Endothelial cell of umbilical vein (primary cell): ENCODE measurements around the gene HSPA12A. TPM values are rescaled to one million over a fixed set of nuclear protein-coding genes. Genes with fewer than 3 reads are reported as not detected.

Experiments used
- BruUV-seq: library from RNA; stranded (reverse); fragments of 400-500 nt; replicated peaks from 2 replicates; lab custom pipeline; 2021; lab: Mats Ljungman, UMichigan
- CTCF ChIA-PET: fragments of 300-600, 350-600 bp; sonication (Branson Sonifier 250); formaldehyde crosslinking; loops from one replicate; lab custom pipeline; 2021; ENCODE audit warnings: antibody characterized with exemption, inconsistent platforms; lab: Charles Lee
- POLR2A ChIA-PET: fragments of 300-600, 350-600 bp; sonication (Branson Sonifier 250); formaldehyde crosslinking; loops from one replicate; lab custom pipeline; 2021; ENCODE audit warnings: antibody characterized with exemption, inconsistent platforms; lab: Charles Lee
- DNase-seq: peaks from one replicate; pipeline ENCODE4 v3.0.0-alpha.2; 2011; ENCODE audit warnings: low read depth, low spot score
- FAIRE-seq: peaks from 2 replicates; lab custom pipeline; 2011; peaks lifted over from hg19 to GRCh38; lab: Jason Lieb, UNC
- H2AFZ ChIP-seq: 2 replicates; pipeline ENCODE4 v1.6.0; 2012; ENCODE audit warnings: low read depth, low read length, control low read depth, inconsistent platforms
- H3K27ac ChIP-seq: 2 replicates; pipeline ENCODE4 v1.5.1; 2011; ENCODE audit warnings: low read depth, mild to moderate bottlenecking, control low read depth, low read length, moderate library complexity; ENCODE audit not compliant: insufficient read depth
- H3K27me3 ChIP-seq, 2 experiments: 2 replicates each; pipeline versions ENCODE4 v1.6.0 to v1.6.1; 2011; ENCODE audit warnings: low read length in 2 of 2, mixed read lengths in 1 of 2; ENCODE audit not compliant: control insufficient read depth in 2 of 2, insufficient read depth in 2 of 2
- H3K36me3 ChIP-seq, 2 experiments: 2 replicates in 1 of 2; 3 replicates in 1 of 2; pipeline ENCODE4 v1.5.1; 2011; ENCODE audit warnings: low read length in 2 of 2, mild to moderate bottlenecking in 1 of 2, moderate library complexity in 1 of 2; ENCODE audit not compliant: control insufficient read depth in 2 of 2, insufficient read depth in 2 of 2; ENCODE audit errors: extremely low read depth in 1 of 2
- H3K4me1 ChIP-seq: 3 replicates; pipeline ENCODE4 v1.5.1; 2011; ENCODE audit warnings: mild to moderate bottlenecking, low read length; ENCODE audit not compliant: control insufficient read depth, insufficient read depth; ENCODE audit errors: extremely low read depth
- H3K4me2 ChIP-seq: 2 replicates; pipeline ENCODE4 v1.6.1; 2011; ENCODE audit warnings: low read length, control low read depth, mixed read lengths; ENCODE audit not compliant: insufficient read depth
- H3K4me3 ChIP-seq, 3 experiments: fragments of 200-600 bp in 1 of 3; sonication (generic), shearing (Covaris generic) in 1 of 3; replicated peaks in 1 of 3; 2 replicates each; pipeline ENCODE4 v1.5.1; 2011 to 2016; ENCODE audit warnings: control low read depth in 3 of 3, low read length in 3 of 3, mild to moderate bottlenecking in 2 of 3, inconsistent platforms in 1 of 3, low read depth in 1 of 3, moderate library complexity in 1 of 3; ENCODE audit not compliant: insufficient read depth in 1 of 3
- H3K79me2 ChIP-seq: 2 replicates; pipeline ENCODE4 v1.6.0; 2012; ENCODE audit warnings: low read length, inconsistent platforms; ENCODE audit not compliant: control insufficient read depth, insufficient read depth
- H3K9ac ChIP-seq: replicated peaks from 2 replicates; pipeline ENCODE3; 2011; ENCODE audit warnings: low read length, control low read depth; ENCODE audit not compliant: insufficient read depth; ENCODE audit errors: extremely low read depth
- H3K9me1 ChIP-seq: replicated peaks from 3 replicates; pipeline ENCODE4 v1.6.0; 2011; ENCODE audit warnings: mild to moderate bottlenecking, low read length; ENCODE audit not compliant: control insufficient read depth, insufficient read depth; ENCODE audit errors: extremely low read depth
- H3K9me3 ChIP-seq: replicated peaks from 2 replicates; pipeline ENCODE4 v1.5.1; 2012; ENCODE audit warnings: low read length, inconsistent platforms; ENCODE audit not compliant: control insufficient read depth, insufficient read depth
- H4K20me1 ChIP-seq: replicated peaks from 2 replicates; pipeline ENCODE3; 2011; ENCODE audit warnings: mild to moderate bottlenecking, low read length; ENCODE audit not compliant: control insufficient read depth, insufficient read depth; ENCODE audit errors: extremely low read depth
- CTCF ChIP-seq, 2 donors: IDR thresholded peaks; 1 replicate in 1 of 2; 2 replicates in 1 of 2; pipeline ENCODE4 v1.5.1; 2011; ENCODE audit warnings: low read length in 2 of 2, mild to moderate bottlenecking in 2 of 2, moderate library complexity in 2 of 2, control low read depth in 1 of 2, inconsistent platforms in 1 of 2, low read depth in 1 of 2; ENCODE audit not compliant: insufficient read depth in 1 of 2; ENCODE audit errors: extremely low read depth in 1 of 2
- EZH2 ChIP-seq: IDR thresholded peaks from 2 replicates; pipeline ENCODE4 v1.6.1; 2012; ENCODE audit warnings: borderline replicate concordance, low read depth, mild to moderate bottlenecking, moderate library complexity, low read length, inconsistent platforms; ENCODE audit not compliant: severe bottlenecking
- FOS ChIP-seq: IDR thresholded peaks from 2 replicates; pipeline ENCODE4 v1.6.1; 2011; ENCODE audit warnings: mild to moderate bottlenecking, low read length, moderate library complexity, borderline replicate concordance; ENCODE audit not compliant: insufficient read depth
- GATA2 ChIP-seq: IDR thresholded peaks from 2 replicates; pipeline ENCODE4 v1.7.0; 2011; ENCODE audit warnings: low read depth, mild to moderate bottlenecking, moderate library complexity, mixed read lengths, low read length; ENCODE audit not compliant: insufficient read length, insufficient read depth
- JUN ChIP-seq: IDR thresholded peaks from 2 replicates; pipeline ENCODE4 v1.6.1; 2011; ENCODE audit warnings: borderline replicate concordance, low read depth; ENCODE audit not compliant: insufficient read length, insufficient read depth
- MAX ChIP-seq: IDR thresholded peaks from 2 replicates; pipeline ENCODE4 v1.6.1; 2011; ENCODE audit not compliant: insufficient read depth, insufficient read length
- MYC ChIP-seq: IDR thresholded peaks from one replicate; pipeline ENCODE4 v1.6.1; 2011; ENCODE audit warnings: mild to moderate bottlenecking, low read depth, low read length
- POLR2A ChIP-seq: IDR thresholded peaks from 2 replicates; pipeline ENCODE4 v1.6.1; 2012; ENCODE audit warnings: low read depth, mild to moderate bottlenecking, control low read depth, low read length
- POLR2AphosphoS5 ChIP-seq: IDR thresholded peaks from 2 replicates; pipeline ENCODE4 v1.6.1; 2012; ENCODE audit warnings: low read depth, mild to moderate bottlenecking, control low read depth, low read length, moderate library complexity; ENCODE audit not compliant: insufficient read depth
- dilution Hi-C: fragments of 300-500 bp; cut with MboI; formaldehyde crosslinking; loops from one replicate; pipeline ENCODE4 v1.15.0; 2019; ENCODE audit warnings: low sequenced_read_pairs; ENCODE audit not compliant: extremely low pct_ligation_motif_present
- intact Hi-C: fragments of 100-400 bp; cut with micrococcal nuclease; formaldehyde crosslinking; loops from one replicate; pipeline ENCODE4 v1.10.0; 2022
- polyA plus RNA-seq, 4 experiments: library from polyadenylated mRNA; depleted of rRNA in 3 of 4; stranded (reverse) in 3 of 4; unstranded in 1 of 4; fragments of >200 nt; gene quantifications; 2 replicates each; pipeline versions ENCODE4 v1.2.1 to v1.2.3, GENCODE V29; 2011 to 2012; ENCODE audit warnings: missing spikeins in 1 of 4
- total RNA-seq: library from RNA; stranded (reverse); gene quantifications from 2 replicates; pipeline ENCODE4 v1.2.3, GENCODE V29; 2021

The HSPA12A gene
- total and polyA plus RNA-seq, 2 donors (not counting 3 experiments of a cell fraction or from before 2014, with no cell fraction given), result 0.22 to 0.29 TPM

DNA sequence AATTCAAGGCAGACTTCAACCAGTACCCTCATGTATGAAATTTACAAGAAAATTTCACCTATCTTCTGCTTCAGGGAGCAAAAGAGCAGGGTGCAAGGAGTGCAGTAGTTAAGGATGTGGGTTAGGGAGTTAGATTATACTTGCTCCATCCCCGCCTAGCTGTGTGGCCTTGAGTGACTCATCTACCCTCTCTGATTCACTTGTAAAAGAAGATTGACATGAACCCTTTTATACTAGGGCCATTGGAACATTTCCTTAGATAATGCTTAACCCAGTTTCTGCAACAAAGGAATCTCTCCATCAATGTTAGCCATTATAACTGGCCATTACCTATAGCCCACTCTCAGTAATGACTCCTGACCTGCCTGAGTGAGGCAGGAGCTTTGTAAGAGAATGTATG is 10.2 kb upstream of the HSPA12A start:
- Histone ChIP-seq H3K27me3 (no peaks in the 10 kb centered on the region), H3K36me3 (no peaks in the 10 kb centered on the region)

More for the DNA sequence above, 10.2 kb upstream of the HSPA12A start:
- Histone ChIP-seq H3K27ac (no peak overlapping the region), H3K9me1 (no peaks in the 10 kb centered on the region), H4K20me1 (no peaks in the 10 kb centered on the region), H3K4me2 (no peak overlapping the region), H3K79me2 (no peaks in the 10 kb centered on the region), H3K4me1 (no peaks in the 10 kb centered on the region), H2AFZ (no peak overlapping the region), H3K9ac (no peak overlapping the region), H3K9me3 (no peaks in the 10 kb centered on the region), H3K4me3 (no peak overlapping the region)
- no peak for TF ChIP-seq CTCF (IDR thresholded peaks at IDR 0.05; ENCODE audit: extremely low read depth in 1 of 2, insufficient read depth in 1 of 2, low read depth in 1 of 2, low read length in 2 of 2)
- no peak for TF ChIP-seq JUN
- no peak for TF ChIP-seq POLR2A
- TF ChIP-seq MAX, result no peak
- no peak for TF ChIP-seq MYC
- no peak for TF ChIP-seq POLR2AphosphoS5
- no peak for TF ChIP-seq GATA2
- TF ChIP-seq EZH2, result no peak
- TF ChIP-seq FOS, result no peak
- ChIA-PET POLR2A (no interaction called here), CTCF (no interaction called here)
- no peak for DNase-seq
- dilution Hi-C loops, result no loop called here
- BruUV-seq, result no TSS peak
- no peak for FAIRE-seq
- intact Hi-C loops, result no loop called here
